ENCODE results near the gene CNIH3.

DNA sequence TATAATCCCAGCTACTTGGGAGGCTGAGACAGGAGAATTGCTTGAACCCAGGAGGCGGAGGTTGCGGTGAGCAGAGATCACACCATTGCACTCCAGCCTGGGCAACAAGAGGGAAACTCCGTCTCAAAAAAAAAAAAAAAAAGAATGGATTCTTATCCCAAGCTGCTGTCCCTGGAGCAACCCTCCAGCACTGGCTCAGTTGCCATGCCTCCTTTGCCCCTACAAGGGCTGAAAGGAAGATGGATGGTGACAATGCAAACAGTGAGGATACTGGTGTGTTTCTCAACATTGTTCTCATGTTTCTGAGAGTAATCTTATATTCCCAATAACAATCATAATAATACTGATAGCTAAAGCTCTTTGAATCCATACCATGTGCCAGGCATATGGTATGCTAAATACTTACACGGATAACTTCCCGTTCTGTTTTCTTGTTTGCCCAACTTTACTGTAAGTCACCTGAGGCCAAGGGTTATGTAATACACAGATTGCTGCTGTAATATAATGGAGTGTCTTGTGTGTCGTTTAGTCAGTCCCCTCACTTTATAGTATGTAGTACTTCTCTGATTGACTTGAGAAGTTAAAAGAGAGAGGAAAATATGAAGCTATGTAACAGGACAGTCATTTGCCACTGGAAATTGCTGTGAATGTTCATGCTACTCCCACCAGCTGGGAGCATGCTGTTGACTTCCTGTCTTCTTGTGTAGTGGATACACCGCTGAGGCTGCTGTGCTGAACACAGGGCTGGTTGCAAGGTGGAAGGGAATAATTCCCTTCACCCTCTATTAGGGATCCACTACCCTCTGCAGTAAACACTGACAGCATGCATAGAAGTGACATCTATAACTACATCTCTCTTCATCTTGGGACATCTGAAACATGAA, 153.6 kb downstream of the CNIH3 start:
- TF ChIP-seq CTCF (IDR thresholded peaks at IDR 0.05; ENCODE audit: low read depth, low read length, poor library complexity, severe bottlenecking) (no peak), EZH2phosphoT487 (IDR thresholded peaks at IDR 0.05; ENCODE audit: borderline replicate concordance, low read length) (no peak)
